GM12873 (cell line): ENCODE results near the gene PTPN3.

Source experiments
- CTCF ChIP-seq: IDR thresholded peaks from 2 replicates; pipeline ENCODE4 v1.5.1; 2012; ENCODE audit warnings: low read depth, mild to moderate bottlenecking, moderate library complexity, low read length, control low read depth; ENCODE audit not compliant: insufficient read depth; ENCODE audit errors: missing control alignments

The PTPN3 gene

GRCh38 chr9:109448223-109448622, 49.9 kb downstream of the PTPN3 start:
- TF ChIP-seq CTCF: no peak

- no peak for TF ChIP-seq CTCF
Measured at GRCh38 chr9:109447329-109448076, 50.6 kb downstream of the PTPN3 start.

- no peak for TF ChIP-seq CTCF
Measured at GRCh38 chr9:109444771-109445320, 53.3 kb downstream of the PTPN3 start.

- TF ChIP-seq CTCF: no peak
Measured at GRCh38 chr9:109442716-109443115, 55.4 kb downstream of the PTPN3 start.

GRCh38 chr9:109441296-109441695, 56.8 kb downstream of the PTPN3 start:
- peak; percentile 48 for TF ChIP-seq CTCF

GRCh38 chr9:109440797-109441287, 57.3 kb downstream of the PTPN3 start:
- TF ChIP-seq CTCF: peak; percentile 77

GRCh38 chr9:109440117-109440515, 58.0 kb downstream of the PTPN3 start:
- TF ChIP-seq CTCF: no peak
